ENCODE data around the gene WFDC10B. TPM values are rescaled to one million over a fixed set of nuclear protein-coding genes. Genes with fewer than 3 reads are reported as not detected.

The WFDC10B gene
- total and polyA plus RNA-seq, 9 donors, result 0.37 TPM; not detected in 8

DNA sequence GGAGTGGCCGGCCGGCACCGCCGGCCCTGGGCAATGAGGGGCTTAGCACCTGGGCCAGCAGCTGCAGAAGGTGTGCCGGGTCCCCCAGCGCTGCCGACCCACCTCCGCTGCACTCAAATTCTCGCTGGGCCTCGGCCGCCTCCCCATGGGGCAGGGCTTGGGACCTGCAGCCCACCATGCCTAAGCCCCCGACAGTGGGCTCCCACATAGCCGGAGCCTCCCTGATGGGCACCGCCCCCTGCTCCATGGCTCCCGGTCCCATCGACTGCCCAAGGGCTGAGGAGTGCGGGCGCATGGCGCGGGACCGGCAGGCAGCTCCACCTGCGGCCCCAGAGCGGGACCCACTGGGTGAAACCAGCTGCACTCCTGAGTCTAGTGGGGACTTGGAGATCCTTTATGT, 31.2 kb upstream of the WFDC10B start:
- no peaks in the 10 kb centered on the region for H3K27me3 ChIP-seq
- 88 to 95% (median 95%) methylated on average over 23 of the region's 23 CpGs for WGBS, 3 donors

DNA sequence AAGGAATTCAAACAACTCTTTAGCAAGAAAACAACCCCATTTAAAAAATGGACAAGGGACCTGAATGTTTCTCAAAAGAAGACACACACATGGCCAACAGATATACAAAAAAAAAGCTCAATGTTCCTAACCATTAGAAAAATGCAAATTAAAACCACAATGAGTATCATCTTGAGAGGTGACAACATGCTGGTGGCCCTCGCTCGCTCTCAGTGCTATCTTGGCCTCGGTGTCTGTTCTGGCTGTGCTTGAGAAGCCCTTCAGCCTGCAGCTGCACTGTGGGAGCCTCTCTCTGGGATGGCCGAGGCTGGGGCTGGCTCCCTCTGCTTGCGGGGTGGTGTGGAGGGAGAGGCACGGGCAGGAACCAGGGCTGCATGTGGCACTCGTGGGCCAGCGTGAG, 30.7 kb upstream of the WFDC10B start:
- no peaks in the 10 kb centered on the region for H3K27me3 ChIP-seq
- H3K27ac ChIP-seq, result no peak overlapping the region
- peaks cover 0 to 4% of the 10 kb centered on the region in 2 donors for H3K9me3 ChIP-seq
- WGBS, 3 donors, result 83 to 91% (median 83%) methylated on average over 8 of the region's 8 CpGs
- no peak for TF ChIP-seq POLR2A (IDR thresholded peaks at IDR 0.05)
- TF ChIP-seq, protein P1, sequence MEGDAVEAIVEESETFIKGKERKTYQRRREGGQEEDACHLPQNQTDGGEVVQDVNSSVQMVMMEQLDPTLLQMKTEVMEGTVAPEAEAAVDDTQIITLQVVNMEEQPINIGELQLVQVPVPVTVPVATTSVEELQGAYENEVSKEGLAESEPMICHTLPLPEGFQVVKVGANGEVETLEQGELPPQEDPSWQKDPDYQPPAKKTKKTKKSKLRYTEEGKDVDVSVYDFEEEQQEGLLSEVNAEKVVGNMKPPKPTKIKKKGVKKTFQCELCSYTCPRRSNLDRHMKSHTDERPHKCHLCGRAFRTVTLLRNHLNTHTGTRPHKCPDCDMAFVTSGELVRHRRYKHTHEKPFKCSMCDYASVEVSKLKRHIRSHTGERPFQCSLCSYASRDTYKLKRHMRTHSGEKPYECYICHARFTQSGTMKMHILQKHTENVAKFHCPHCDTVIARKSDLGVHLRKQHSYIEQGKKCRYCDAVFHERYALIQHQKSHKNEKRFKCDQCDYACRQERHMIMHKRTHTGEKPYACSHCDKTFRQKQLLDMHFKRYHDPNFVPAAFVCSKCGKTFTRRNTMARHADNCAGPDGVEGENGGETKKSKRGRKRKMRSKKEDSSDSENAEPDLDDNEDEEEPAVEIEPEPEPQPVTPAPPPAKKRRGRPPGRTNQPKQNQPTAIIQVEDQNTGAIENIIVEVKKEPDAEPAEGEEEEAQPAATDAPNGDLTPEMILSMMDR (IDR thresholded peaks at IDR 0.05), result no peak
- TF ChIP-seq EP300 (IDR thresholded peaks at IDR 0.05), result no peak
- no peak overlapping the region for H3K4me3 ChIP-seq
- H3K4me1 ChIP-seq (ENCODE audit: insufficient read depth), result no peaks in the 10 kb centered on the region
- H3K36me3 ChIP-seq, result no peaks in the 10 kb centered on the region
- no peak for DNase-seq
- intact Hi-C loops (cut with DNase I), result no loop called here

More for the DNA sequence above, 31.2 kb upstream of the WFDC10B start:
- no peaks in the 10 kb centered on the region for H3K36me3 ChIP-seq
- TF ChIP-seq POLR2A (IDR thresholded peaks at IDR 0.05), result no peak
- TF ChIP-seq EP300 (IDR thresholded peaks at IDR 0.05), result no peak
- TF ChIP-seq, protein P1 (IDR thresholded peaks at IDR 0.05), result no peak
- DNase-seq, result no peak
- H3K9me3 ChIP-seq, result peaks cover 0 to 4% of the 10 kb centered on the region in 2 donors
- no peak overlapping the region for H3K4me3 ChIP-seq
- H3K4me1 ChIP-seq (ENCODE audit: insufficient read depth), result no peaks in the 10 kb centered on the region
- H3K27ac ChIP-seq, result no peak overlapping the region
- intact Hi-C loops (cut with DNase I), result no loop called here

DNA sequence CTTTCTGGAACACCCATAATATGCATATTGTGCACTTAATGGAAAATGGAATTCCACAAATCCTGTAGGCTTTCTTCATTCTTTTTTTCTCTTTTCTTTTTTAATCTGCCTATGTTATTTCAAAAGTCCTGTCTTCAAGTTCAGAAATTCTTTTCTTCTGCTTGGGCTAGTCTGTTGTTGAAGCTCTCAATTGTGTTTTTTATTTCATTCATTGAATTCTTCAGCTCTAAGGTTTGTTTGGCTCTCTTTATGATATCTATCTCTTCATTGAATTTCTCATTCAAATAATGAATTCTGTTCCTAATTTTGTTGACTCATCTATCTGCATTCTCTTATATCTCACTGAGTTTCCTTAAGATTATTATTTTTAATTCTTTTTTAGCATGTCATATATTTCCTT, 27.4 kb upstream of the WFDC10B start:
- TF ChIP-seq EP300 (IDR thresholded peaks at IDR 0.05) (no peak), POLR2A (IDR thresholded peaks at IDR 0.05) (no peak)
- TF ChIP-seq, protein P1 (IDR thresholded peaks at IDR 0.05), result no peak
- intact Hi-C loops (cut with DNase I), result no loop called here

DNA sequence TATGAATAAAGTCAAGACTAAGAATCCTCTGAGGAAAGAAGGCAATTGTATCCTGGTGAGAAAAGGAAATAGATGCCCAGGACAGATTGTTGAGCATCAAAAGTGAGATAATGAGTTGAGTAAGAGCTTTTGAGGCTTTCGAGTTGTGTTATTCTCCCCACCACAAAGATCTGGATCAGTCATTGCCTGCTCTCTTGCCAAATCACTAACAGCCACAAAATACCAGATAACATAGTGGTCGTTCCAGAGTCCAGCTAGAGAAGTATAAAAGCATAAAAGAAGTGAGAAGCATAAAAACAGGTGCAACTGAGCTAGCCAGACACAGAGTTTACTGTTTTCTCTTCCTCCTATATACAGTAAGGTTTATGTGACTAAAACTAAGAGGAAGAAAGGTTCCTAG, 22.2 kb upstream of the WFDC10B start:
- H3K4me1 ChIP-seq (ENCODE audit: insufficient read depth), result no peaks in the 10 kb centered on the region
- intact Hi-C loops (cut with DNase I), result no loop called here
- no peak for TF ChIP-seq POLR2A (IDR thresholded peaks at IDR 0.05)
- TF ChIP-seq EP300 (IDR thresholded peaks at IDR 0.05), result no peak
- TF ChIP-seq, protein P1 (IDR thresholded peaks at IDR 0.05), result no peak
- WGBS, 3 donors, result 47 to 54% (median 52%) methylated on average over 2 of the region's 2 CpGs
- no peak overlapping the region for H3K27ac ChIP-seq
- H3K27me3 ChIP-seq, result no peaks in the 10 kb centered on the region
- no peak overlapping the region for H3K4me3 ChIP-seq
- H3K36me3 ChIP-seq, result no peaks in the 10 kb centered on the region
- DNase-seq, result no peak
- no peaks in the 10 kb centered on the region for H3K9me3 ChIP-seq

More for the DNA sequence above, 27.4 kb upstream of the WFDC10B start:
- H3K4me3 ChIP-seq, result no peak overlapping the region
- DNase-seq, result no peak
- H3K4me1 ChIP-seq (ENCODE audit: insufficient read depth), result no peaks in the 10 kb centered on the region
- H3K27ac ChIP-seq, result no peak overlapping the region
- H3K36me3 ChIP-seq, result no peaks in the 10 kb centered on the region
- peaks cover 0 to 4% of the 10 kb centered on the region in 2 donors for H3K9me3 ChIP-seq
- no peaks in the 10 kb centered on the region for H3K27me3 ChIP-seq

GRCh38 chr20:45725134-45725533, 20.3 kb upstream of the WFDC10B start:
- Histone ChIP-seq H3K4me1 (ENCODE audit: insufficient read depth) (no peaks in the 10 kb centered on the region), H3K36me3 (no peaks in the 10 kb centered on the region), H3K27ac (no peak overlapping the region), H3K27me3 (no peaks in the 10 kb centered on the region), H3K9me3 (no peaks in the 10 kb centered on the region), H3K4me3 (no peak overlapping the region)
- intact Hi-C loops (cut with DNase I), result no loop called here
- TF ChIP-seq, protein P1 (IDR thresholded peaks at IDR 0.05), result no peak
- no peak for TF ChIP-seq EP300 (IDR thresholded peaks at IDR 0.05)
- TF ChIP-seq POLR2A (IDR thresholded peaks at IDR 0.05), result no peak
- DNase-seq, result no peak

Measured in ovary (tissue), 9 donors.